Activated CD4-positive, CD25-positive, alpha-beta regulatory T cell treated with anti-CD3 and anti-CD28 coated beads, Interleukin-2, amount 50 U/mL, for 72 hours (primary cell): ENCODE measurements around the gene DUSP19.

Experiments used
- DNase-seq: peaks from one replicate; pipeline ENCODE4 v3.0.0; 2021

The DUSP19 gene

GRCh38 chr2:183126635-183127034, 48.1 kb downstream of the DUSP19 start:
- no peak for DNase-seq

DNA sequence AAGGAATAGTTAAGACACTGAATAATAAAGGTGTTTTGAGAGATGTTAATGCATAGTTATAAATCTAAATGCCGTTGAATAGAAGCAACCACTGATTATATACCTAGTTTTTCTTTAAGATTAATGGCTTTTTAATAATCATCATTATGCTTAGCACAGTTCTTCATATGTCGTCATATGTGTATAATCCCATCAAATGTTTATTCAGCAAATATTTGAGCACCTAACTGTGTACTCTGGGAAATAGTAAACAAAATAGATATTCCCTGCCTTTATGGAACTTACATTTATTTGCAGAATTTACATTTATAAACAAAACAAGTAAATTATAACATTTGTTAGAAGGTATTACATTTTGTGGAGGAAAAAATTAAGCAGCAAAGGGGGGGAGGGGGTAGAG, 55.5 kb downstream of the DUSP19 start:
- no peak for DNase-seq

- DNase-seq = no peak
Measured at GRCh38 chr2:183148955-183149354, 70.4 kb downstream of the DUSP19 start.

GRCh38 chr2:183149489-183149888, 70.9 kb downstream of the DUSP19 start:
- no peak for DNase-seq
